ENCODE data around the gene LEFTY2. TPM values are rescaled to one million over a fixed set of nuclear protein-coding genes. Genes with fewer than 3 reads are reported as not detected.
"Not testable (repeated sequence)": the region's sequence is repeated elsewhere in the genome, so short reads cannot be mapped to it uniquely, and the experiment has no call there.

Gene LEFTY2
- polyA plus RNA-seq, 1 of the 3 experiments (the other 2 are of a cell fraction) = not detected

DNA sequence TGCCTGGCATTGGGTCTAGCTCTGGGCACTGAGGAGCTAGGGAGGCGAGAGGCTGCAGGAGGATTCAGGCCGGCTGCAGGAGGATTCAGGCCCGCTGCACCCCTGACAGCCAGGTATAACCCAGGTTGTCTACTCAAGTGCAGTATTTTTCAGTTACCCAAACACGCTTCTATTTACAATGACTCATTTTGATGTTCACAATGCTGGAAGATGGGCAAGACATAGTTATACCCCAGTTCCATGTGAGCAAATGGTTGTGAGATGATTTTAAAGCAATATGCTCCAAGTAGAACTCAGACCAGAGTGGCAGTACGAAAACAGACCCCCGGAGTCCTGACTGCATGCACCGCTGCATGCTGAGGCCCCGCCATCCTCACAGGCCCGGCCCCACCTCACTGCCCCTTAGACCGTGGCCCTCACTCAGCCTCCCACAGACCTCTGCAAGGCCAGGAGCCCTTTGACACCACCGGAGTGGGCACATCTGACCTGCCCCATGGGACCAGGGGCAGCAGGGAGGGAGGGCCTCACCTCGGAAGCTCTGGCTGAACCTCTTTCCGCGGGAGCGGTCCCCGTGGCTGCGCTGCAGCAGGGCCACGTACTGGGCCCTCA is 52.6 kb downstream of the LEFTY2 start:
- ChIA-PET CTCF (interaction anchor here (2.0 to 2.1 kb wide), 2 partner anchors 11 to 414 kb away, joined by 7 read pairs; no protein-coding TSS in a partner anchor), POLR2A (no interaction called here)
- no peaks in the 10 kb centered on the region; a peak in 1 of 4 replicates for H3K4me1 ChIP-seq (ENCODE audit: control insufficient read depth in 1 of 2, insufficient read depth in 2 of 2, low read depth in 1 of 2, low read length in 1 of 2)
- no peaks in the 10 kb centered on the region for H3K79me2 ChIP-seq (ENCODE audit: insufficient read depth)
- DNase-seq = no peak
- H4K20me1 ChIP-seq (ENCODE audit: insufficient read depth) = no peaks in the 10 kb centered on the region
- no peaks in the 10 kb centered on the region for H3K9me3 ChIP-seq
- H3K27ac ChIP-seq (ENCODE audit: low read depth in 2 of 2, low read length in 1 of 2) = no peak overlapping the region
- no peak overlapping the region for H3K9ac ChIP-seq
- no peaks in the 10 kb centered on the region for H3F3A ChIP-seq (replicated peaks; ENCODE audit: insufficient read depth)
- no peak overlapping the region for H3K4me2 ChIP-seq
- no peak overlapping the region for H3K4me3 ChIP-seq (ENCODE audit: low read depth in 2 of 2, low read length in 1 of 2)
- H2AFZ ChIP-seq (ENCODE audit: low read depth) = no peak overlapping the region
- H3K9me2 ChIP-seq = no peaks in the 10 kb centered on the region
- H3K36me3 ChIP-seq (replicated peaks in 1 of 2; ENCODE audit: control insufficient read depth in 1 of 2, insufficient read depth in 2 of 2, low read length in 1 of 2) = no peaks in the 10 kb centered on the region
- 86% methylated on average over 8 of the region's 18 CpGs for WGBS (ENCODE audit: low lambda C conversion rate)
- H3K27me3 ChIP-seq (ENCODE audit: insufficient read depth) = no peaks in the 10 kb centered on the region
- no peak for TF ChIP-seq EZH2phosphoT487 (IDR thresholded peaks at IDR 0.05; ENCODE audit: borderline replicate concordance, low read depth)
- TF ChIP-seq RXRA (IDR thresholded peaks at IDR 0.05; ENCODE audit: borderline replicate concordance, low read depth) = no peak
- TF ChIP-seq ELF1 (IDR thresholded peaks at IDR 0.05) = no peak
- TF ChIP-seq EP300 (IDR thresholded peaks at IDR 0.05; ENCODE audit: borderline replicate concordance in 1 of 2, low read depth in 1 of 2, low read length in 1 of 2) = no peak
- TF ChIP-seq, protein P1, sequence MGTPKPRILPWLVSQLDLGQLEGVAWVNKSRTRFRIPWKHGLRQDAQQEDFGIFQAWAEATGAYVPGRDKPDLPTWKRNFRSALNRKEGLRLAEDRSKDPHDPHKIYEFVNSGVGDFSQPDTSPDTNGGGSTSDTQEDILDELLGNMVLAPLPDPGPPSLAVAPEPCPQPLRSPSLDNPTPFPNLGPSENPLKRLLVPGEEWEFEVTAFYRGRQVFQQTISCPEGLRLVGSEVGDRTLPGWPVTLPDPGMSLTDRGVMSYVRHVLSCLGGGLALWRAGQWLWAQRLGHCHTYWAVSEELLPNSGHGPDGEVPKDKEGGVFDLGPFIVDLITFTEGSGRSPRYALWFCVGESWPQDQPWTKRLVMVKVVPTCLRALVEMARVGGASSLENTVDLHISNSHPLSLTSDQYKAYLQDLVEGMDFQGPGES (IDR thresholded peaks at IDR 0.05; ENCODE audit: low read depth, low read length) = no peak
- no peak for TF ChIP-seq RAD21 (IDR thresholded peaks at IDR 0.05; ENCODE audit: low read length)
- no peak for TF ChIP-seq MXI1 (IDR thresholded peaks at IDR 0.05; ENCODE audit: low read depth, low read length)
- TF ChIP-seq CHD2 (IDR thresholded peaks at IDR 0.05; ENCODE audit: low read length, partially characterized antibody) = no peak
- no peak for TF ChIP-seq GATA2 (CRISPR knock-in tag; IDR thresholded peaks at IDR 0.05)
- no peak for TF ChIP-seq FOXM1 (IDR thresholded peaks at IDR 0.05; ENCODE audit: low read depth)
- no peak for TF ChIP-seq USF2 (IDR thresholded peaks at IDR 0.05; ENCODE audit: borderline replicate concordance, low read depth, low read length)
- TF ChIP-seq RCOR1 (IDR thresholded peaks at IDR 0.05; ENCODE audit: low read length) = no peak
- TF ChIP-seq TAF1 (IDR thresholded peaks at IDR 0.05; ENCODE audit: borderline replicate concordance, low read depth, low read length) = no peak
- TF ChIP-seq TCF12 (IDR thresholded peaks at IDR 0.05) = no peak

- CTCF ChIA-PET = interaction anchor here (2.1 kb wide), 1 partner anchor 10 kb away, joined by 7 read pairs; no protein-coding TSS in a partner anchor
- H2AFZ ChIP-seq (ENCODE audit: low read depth); H4K20me1 ChIP-seq (ENCODE audit: insufficient read depth); H3K4me3 ChIP-seq (ENCODE audit: low read depth in 2 of 2, low read length in 1 of 2); H3K79me2 ChIP-seq (ENCODE audit: insufficient read depth); H3K27me3 ChIP-seq (ENCODE audit: insufficient read depth); POLR2A ChIA-PET; H3K36me3 ChIP-seq (replicated peaks in 1 of 2; ENCODE audit: control insufficient read depth in 1 of 2, insufficient read depth in 2 of 2, low read length in 1 of 2); H3K9me2 ChIP-seq; DNase-seq; H3K4me1 ChIP-seq (ENCODE audit: control insufficient read depth in 1 of 2, insufficient read depth in 2 of 2, low read depth in 1 of 2, low read length in 1 of 2); H3K9me3 ChIP-seq; H3K9ac ChIP-seq; H3K4me2 ChIP-seq; H3K27ac ChIP-seq (ENCODE audit: low read depth in 2 of 2, low read length in 1 of 2); H3F3A ChIP-seq (replicated peaks; ENCODE audit: insufficient read depth): not testable (repeated sequence)
- WGBS (ENCODE audit: low lambda C conversion rate) = 93% methylated on average over 16 of the region's 56 CpGs
Observed at GRCh38 chr1:225887554-225888288, 53.3 kb downstream of the LEFTY2 start.

All from SK-N-SH (cell line).